Epithelial cell of esophagus (primary cell): ENCODE data around the gene WNT3.

Source experiments
- DNase-seq: peaks from one replicate; pipeline ENCODE4 v3.0.0; 2010; ENCODE audit warnings: low read depth
- H3K4me3 ChIP-seq: 2 replicates; pipeline ENCODE4 v1.5.1; 2011; ENCODE audit warnings: mild to moderate bottlenecking, low read length, control low read depth
- TF ChIP-seq, protein P1 (sequence below): IDR thresholded peaks from 2 replicates; pipeline ENCODE4 v1.5.1; 2011; ENCODE audit warnings: low read depth, mild to moderate bottlenecking, low read length, control low read depth, inconsistent platforms; ENCODE audit not compliant: insufficient read depth; ENCODE audit errors: missing control alignments

Gene WNT3

DNA sequence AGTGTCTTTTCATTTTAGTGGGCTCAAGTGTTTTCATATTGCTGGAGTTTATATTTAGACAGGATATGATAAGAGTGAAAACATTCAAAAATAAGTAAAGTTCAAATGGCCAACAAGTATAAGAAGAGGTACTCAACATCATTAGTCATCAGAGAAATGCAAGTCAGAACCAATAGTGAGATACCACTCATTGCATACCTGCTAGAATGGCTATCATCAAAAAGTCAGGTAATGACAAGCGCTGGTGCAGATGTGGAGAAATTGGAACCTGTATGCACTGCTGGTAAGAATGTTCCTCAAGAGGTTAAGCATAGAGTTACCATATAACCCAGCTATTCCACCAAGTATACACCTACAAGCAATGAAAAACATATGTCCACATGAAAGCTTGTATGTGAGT, 87.8 kb downstream of the WNT3 start:
- TF ChIP-seq, protein P1, sequence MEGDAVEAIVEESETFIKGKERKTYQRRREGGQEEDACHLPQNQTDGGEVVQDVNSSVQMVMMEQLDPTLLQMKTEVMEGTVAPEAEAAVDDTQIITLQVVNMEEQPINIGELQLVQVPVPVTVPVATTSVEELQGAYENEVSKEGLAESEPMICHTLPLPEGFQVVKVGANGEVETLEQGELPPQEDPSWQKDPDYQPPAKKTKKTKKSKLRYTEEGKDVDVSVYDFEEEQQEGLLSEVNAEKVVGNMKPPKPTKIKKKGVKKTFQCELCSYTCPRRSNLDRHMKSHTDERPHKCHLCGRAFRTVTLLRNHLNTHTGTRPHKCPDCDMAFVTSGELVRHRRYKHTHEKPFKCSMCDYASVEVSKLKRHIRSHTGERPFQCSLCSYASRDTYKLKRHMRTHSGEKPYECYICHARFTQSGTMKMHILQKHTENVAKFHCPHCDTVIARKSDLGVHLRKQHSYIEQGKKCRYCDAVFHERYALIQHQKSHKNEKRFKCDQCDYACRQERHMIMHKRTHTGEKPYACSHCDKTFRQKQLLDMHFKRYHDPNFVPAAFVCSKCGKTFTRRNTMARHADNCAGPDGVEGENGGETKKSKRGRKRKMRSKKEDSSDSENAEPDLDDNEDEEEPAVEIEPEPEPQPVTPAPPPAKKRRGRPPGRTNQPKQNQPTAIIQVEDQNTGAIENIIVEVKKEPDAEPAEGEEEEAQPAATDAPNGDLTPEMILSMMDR = no peak
- no peak overlapping the region for H3K4me3 ChIP-seq
- peak; percentile 84 for DNase-seq

- no peak for DNase-seq
- TF ChIP-seq, protein P1 = no peak
- no peak overlapping the region for H3K4me3 ChIP-seq
Observed at GRCh38 chr17:46730026-46730425, 88.5 kb downstream of the WNT3 start.

GRCh38 chr17:46727572-46728348, 90.7 kb downstream of the WNT3 start:
- TF ChIP-seq, protein P1 = no peak
- no peak overlapping the region for H3K4me3 ChIP-seq
- peak; percentile 88 for DNase-seq

GRCh38 chr17:46726206-46726605, 92.3 kb downstream of the WNT3 start:
- no peak overlapping the region for H3K4me3 ChIP-seq
- TF ChIP-seq, protein P1 = no peak
- no peak for DNase-seq

GRCh38 chr17:46722662-46723285, 95.7 kb downstream of the WNT3 start:
- no peak for DNase-seq
- no peak overlapping the region for H3K4me3 ChIP-seq
- TF ChIP-seq, protein P1 = no peak

DNA sequence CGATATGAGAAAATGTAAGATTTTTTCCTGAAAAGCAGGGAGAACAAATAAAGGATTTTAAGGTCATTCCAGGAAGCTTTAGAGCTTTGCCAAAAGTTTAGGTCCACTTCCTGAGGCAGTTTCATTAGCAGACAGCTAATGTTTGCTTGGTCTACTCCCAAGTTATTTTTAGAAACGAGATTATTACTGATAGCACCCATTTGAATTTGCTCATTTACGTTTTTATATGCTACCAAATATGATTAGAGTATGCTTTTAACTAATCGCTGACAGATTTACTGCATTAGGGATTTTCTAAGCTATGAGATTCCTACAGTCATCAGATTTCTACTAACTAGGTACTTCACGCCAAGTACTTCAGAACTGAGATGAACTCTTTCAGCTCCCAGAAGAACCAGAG, 98.1 kb downstream of the WNT3 start:
- H3K4me3 ChIP-seq = no peak overlapping the region
- TF ChIP-seq, protein P1 = no peak
- no peak for DNase-seq

GRCh38 chr17:46719891-46720290, 98.6 kb downstream of the WNT3 start:
- TF ChIP-seq, protein P1 = no peak
- H3K4me3 ChIP-seq = no peak overlapping the region

More at GRCh38 chr17:46719891-46720290, 98.6 kb downstream of the WNT3 start:
- no peak for DNase-seq
